ENCODE results near the gene NUDCD3.
"Not testable (repeated sequence)": the region's sequence is repeated elsewhere in the genome, so short reads cannot be mapped to it uniquely, and the experiment has no call there.

Gene NUDCD3

DNA sequence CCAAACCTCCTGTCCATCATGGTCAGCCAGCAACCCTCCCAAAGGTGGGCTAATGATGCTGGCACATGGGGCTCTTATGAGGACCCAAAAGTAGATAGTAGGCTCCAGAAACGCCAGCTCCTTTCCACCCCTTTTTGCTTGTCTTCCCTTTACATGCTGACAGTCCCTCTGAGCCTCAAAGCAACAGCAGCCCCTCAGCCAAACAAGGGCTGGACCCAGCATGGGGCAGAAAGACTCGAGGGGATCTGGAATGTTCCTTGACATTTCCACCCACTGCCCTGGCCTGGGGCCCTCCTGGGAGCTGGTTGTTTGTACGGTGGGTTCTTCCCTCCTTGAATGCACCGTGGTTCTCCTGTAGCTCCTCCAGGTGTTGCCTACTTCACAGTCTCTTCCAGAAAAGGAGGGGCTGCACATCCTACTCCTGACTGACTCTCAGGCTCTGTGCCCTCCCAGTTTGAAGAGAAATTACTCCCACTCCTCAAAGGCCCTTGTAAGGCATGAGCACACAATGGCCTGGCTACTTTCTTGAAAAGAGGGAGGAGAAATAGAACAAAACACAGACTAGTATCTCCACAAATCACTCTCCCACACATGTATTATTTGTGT lies 21.5 kb upstream of the NUDCD3 start:
- Histone ChIP-seq H3K27ac (no peak overlapping the region), H3K27me3 (replicated peaks) (no peaks in the 10 kb centered on the region), H3K36me3 (replicated peaks) (no peaks in the 10 kb centered on the region), H3K4me3 (ENCODE audit: low read depth, low read length) (no peak overlapping the region)
- no peak for DNase-seq
- TF ChIP-seq CTCF (IDR thresholded peaks at IDR 0.05; ENCODE audit: low read depth, low read length, missing control alignments), result no peak
- in situ Hi-C loops (cut with HindIII; ENCODE audit: low pct_ligation_motif_present, low sequenced_read_pairs), result no loop called here

- Histone ChIP-seq H3K4me3 (ENCODE audit: low read depth, low read length) (no peak overlapping the region), H3K36me3 (replicated peaks) (no peaks in the 10 kb centered on the region), H3K27ac (no peak overlapping the region), H3K27me3 (replicated peaks) (no peaks in the 10 kb centered on the region)
- no peak for DNase-seq
- no peak for TF ChIP-seq CTCF (IDR thresholded peaks at IDR 0.05; ENCODE audit: low read depth, low read length, missing control alignments)
- in situ Hi-C loops (cut with HindIII; ENCODE audit: low pct_ligation_motif_present, low sequenced_read_pairs), result no loop called here
Measured at GRCh38 chr7:44511236-44511635, 20.8 kb upstream of the NUDCD3 start.

DNA sequence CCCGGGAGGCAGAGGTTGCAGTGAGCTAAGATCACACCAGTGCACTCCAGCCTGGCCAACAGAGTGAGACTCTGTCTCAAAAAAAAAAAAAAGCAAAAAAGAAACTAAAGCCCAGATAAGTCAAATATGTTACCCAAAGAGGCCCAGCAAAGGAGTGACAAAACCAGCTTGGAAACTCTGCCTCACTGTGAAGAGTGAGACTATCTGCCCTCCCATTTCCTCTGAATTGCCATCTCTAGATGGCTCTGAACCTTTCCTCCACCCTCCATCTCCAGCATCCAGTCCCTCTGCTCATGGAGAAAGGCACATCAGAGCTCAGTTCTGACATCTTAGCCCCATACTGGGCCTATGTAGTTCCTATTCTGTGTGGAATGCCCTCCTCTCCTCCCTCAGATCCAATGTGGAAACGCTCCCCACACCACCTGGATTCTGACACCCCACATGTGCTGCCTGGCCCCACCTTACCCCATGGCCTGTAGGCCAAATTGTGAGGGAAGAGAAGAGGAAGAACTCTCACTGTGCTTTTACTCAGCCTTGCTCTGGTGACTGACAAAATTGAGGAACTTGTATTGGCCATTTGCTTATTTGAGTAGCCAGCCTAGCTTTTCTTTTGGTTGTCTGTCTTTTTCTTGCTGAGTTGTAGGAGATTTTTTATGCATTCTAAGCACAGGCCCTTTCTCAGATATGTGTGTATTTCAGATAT lies 18.0 kb upstream of the NUDCD3 start:
- TF ChIP-seq CTCF (IDR thresholded peaks at IDR 0.05; ENCODE audit: low read depth, low read length, missing control alignments), result no peak
- no peak for DNase-seq
- Histone ChIP-seq H3K4me3 (ENCODE audit: low read depth, low read length) (no peak overlapping the region), H3K27me3 (replicated peaks) (no peaks in the 10 kb centered on the region), H3K27ac (no peak overlapping the region), H3K36me3 (replicated peaks) (no peaks in the 10 kb centered on the region)
- in situ Hi-C loops (cut with HindIII; ENCODE audit: low pct_ligation_motif_present, low sequenced_read_pairs), result no loop called here

DNA sequence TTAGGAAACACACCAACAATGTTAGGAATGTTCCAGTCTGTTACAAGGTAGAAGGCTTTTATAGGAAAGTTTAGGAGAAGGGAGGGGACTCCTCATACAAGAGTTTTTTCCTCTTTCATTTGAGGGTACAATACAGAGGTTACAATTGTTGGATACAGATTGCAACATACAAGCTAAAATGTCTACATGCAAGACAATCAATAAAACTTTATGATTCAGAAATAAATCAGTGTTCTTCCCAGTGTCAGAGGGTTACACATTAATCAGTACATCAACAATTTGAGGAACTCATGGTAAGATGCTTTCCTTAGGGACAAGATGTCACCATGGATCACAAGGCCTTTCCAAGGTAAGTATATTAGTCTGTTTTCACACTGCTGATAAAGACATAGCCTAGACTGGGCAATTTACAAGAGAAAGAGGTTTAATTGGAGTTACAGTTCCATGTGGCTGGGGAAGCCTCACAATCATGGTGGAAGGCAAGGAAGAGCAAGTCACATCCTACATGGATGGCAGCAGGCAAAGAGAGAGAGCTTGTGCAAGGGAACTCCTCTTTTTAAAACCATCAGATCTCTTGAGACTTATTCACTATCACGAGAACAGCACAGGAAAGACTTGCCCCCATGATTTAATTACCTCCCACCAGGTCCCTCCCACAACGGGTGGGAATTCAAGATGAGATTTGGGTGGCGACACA lies 16.3 kb upstream of the NUDCD3 start:
- DNase-seq; in situ Hi-C loops (cut with HindIII; ENCODE audit: low pct_ligation_motif_present, low sequenced_read_pairs); H3K27ac ChIP-seq; H3K4me3 ChIP-seq (ENCODE audit: low read depth, low read length); H3K36me3 ChIP-seq (replicated peaks); H3K27me3 ChIP-seq (replicated peaks): not testable (repeated sequence)

DNA sequence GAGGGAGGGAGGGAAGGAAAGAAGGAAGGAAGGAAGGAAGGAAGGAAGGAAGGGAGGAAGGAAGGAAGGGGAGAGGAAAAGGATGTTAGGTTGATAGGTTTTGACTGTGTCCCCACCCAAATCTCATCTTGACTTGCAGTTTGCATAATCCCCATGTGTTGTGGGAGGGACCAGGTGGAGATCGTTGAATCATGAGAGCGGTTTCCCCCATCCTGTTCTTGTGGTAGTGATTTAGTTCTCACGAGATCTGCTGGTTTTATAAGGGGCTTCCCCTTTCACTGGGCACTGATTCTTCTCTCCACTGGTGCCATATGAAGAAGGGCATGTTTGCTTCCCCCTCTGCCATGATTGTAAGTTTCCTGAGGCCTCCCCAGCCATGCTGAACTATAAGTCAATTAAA lies 15.1 kb upstream of the NUDCD3 start:
- Histone ChIP-seq H3K27me3 (replicated peaks) (no peaks in the 10 kb centered on the region), H3K36me3 (replicated peaks) (no peaks in the 10 kb centered on the region), H3K27ac (no peak overlapping the region), H3K4me3 (ENCODE audit: low read depth, low read length) (no peak overlapping the region)
- no peak for DNase-seq
- TF ChIP-seq CTCF (IDR thresholded peaks at IDR 0.05; ENCODE audit: low read depth, low read length, missing control alignments), result no peak
- in situ Hi-C loops (cut with HindIII; ENCODE audit: low pct_ligation_motif_present, low sequenced_read_pairs), result no loop called here

DNA sequence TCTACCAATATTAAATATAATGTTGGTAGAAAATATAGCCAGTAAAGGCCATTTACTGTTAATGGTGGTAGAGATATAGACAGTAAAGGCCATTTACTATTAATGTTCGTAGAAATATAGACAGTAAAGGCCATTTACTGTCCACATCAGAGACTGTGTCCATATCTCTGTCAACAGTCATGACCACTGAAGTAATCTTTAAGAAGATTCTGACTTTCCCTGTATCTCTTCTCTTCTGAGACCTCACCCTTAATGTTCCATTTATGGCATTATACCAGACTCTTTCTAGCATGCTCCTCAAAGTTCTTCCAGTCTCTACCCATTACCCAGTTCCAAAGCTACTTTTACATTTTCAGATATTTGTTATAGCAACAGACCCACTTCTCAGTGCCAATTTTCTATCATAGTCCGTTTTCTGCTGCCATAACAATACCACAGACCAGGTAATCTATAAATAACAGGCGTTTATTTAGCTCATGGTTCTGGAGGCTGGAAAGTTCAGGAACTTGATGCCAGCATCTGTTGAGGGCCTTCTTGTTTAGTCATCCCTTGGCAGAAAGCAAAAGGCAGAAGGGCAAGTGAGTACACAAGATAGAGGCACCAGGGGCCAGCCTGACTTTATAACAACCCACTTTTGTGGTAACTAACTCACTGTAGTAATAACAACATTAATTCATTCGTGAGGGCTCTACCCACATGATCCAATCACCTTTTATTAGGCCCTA lies 7.9 kb upstream of the NUDCD3 start:
- Histone ChIP-seq H3K4me3 (ENCODE audit: low read depth, low read length) (no peak overlapping the region), H3K27me3 (replicated peaks) (no peaks in the 10 kb centered on the region), H3K27ac (no peak overlapping the region), H3K36me3 (replicated peaks) (no peaks in the 10 kb centered on the region)
- DNase-seq, result no peak
- in situ Hi-C loops (cut with HindIII; ENCODE audit: low pct_ligation_motif_present, low sequenced_read_pairs), result loop anchor here (25.0 kb wide), 1 partner anchor 261 kb away; no protein-coding TSS in a partner anchor
- no peak for TF ChIP-seq CTCF (IDR thresholded peaks at IDR 0.05; ENCODE audit: low read depth, low read length, missing control alignments)
